ENCODE results near the gene USP16.
"Not testable (repeated sequence)": the region's sequence is repeated elsewhere in the genome, so short reads cannot be mapped to it uniquely, and the experiment has no call there.

Gene USP16

DNA sequence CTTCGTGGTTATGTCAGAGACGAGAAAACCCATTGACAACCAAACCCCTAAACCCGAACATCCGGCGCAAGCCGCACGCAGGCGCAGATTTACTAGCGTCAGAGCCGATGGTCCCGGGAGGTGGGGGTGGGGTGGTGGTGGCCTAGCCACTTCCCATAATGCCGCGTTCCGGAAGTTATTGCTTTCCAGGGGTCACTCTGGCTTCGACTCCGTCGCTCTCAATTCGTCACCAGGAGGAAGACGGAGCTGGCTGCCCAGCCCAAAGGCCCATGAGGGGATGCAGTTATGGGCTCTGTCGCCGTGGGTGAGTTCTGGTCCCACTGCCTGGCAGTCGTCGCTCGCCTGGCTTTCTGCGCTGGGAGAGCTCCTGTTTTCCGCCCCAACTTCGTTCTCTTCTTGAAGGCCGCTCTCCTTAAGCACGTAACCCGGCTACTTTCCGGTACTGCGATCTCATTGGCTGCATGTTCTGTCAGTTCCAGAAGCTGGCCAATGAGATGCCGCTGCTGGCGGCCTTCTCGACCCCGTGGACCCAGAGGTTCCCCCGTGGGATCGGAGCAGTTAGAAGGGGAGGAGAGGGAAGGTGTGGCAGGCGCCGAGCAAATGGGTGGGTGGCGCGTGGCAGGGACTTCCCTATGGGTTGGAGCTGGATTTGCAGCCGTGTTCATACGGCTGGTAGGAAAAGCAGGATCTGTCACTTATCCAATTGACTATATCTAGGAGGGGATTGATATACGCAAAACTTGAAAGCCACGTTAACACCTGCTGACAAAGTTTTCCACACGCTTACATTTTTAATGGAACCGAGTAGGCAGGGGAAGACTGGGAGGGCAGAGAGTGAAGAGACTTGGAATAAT, at the start of gene USP16:
USP16 (plus strand) TSS at position 195 of the 854 bp plus-strand sequence. CDS start 3,246 bp downstream, outside the sequence.
- peak; percentile 99 for DNase-seq (ENCODE audit: low read depth, low spot score)

DNA sequence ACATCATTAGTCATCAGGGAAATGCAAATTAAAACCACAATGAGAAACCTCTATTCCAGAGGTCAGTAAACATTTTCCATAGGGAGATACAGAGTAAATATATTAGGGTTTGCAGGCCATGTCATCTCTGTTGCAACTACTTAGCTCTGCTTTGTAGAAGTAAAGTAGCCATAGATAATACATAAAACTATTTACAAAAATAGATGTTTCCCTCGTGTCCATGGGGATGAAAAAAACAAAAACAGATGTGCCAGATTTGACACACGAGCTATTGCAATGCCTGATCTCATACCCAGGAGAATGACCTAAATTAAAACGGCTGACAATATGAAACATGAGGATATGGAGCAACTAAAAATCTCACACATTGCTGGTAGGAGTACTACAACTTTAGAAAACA, 49.1 kb upstream of the USP16 start:
- DNase-seq (ENCODE audit: low read depth, low spot score), result no peak

DNA sequence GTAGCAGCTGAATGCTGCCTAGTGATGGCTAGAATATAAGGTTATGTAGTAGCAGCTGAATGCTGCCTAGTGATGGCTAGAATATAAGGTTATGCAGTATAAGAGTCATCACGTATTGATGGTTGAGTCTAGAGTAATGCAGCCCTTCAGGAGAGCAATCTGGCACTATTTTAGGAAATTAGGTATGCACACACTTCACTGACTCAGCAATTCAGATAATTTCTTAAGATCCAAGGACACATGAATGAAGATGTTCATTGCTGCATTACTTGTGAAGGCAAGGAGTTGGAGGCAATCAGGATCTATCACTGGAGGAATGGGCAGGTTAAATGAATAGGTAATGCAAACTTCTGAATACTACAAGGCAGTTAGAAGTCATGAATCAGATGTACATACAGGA, 45.4 kb upstream of the USP16 start:
- no peak for DNase-seq (ENCODE audit: low read depth, low spot score)

DNA sequence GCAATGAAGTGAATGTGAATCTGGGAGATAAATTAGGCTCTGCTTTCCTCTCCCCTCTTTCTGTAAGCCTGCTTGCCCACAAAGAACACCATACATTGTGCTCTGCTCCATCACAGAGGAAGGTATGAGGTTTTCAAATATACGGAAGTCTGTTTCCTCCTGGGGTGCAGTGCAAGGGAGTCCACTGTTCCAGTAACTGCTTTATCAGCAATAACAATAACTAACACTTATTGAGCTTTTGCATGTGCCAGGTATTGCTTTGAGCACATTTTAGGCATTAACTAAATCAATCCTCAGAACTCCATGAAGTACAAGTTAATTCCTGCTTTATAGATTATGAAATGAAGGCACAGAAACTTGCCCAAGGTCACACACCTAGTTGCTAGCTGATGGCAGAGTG, 41.8 kb upstream of the USP16 start:
- no peak for DNase-seq (ENCODE audit: low read depth, low spot score)

DNA sequence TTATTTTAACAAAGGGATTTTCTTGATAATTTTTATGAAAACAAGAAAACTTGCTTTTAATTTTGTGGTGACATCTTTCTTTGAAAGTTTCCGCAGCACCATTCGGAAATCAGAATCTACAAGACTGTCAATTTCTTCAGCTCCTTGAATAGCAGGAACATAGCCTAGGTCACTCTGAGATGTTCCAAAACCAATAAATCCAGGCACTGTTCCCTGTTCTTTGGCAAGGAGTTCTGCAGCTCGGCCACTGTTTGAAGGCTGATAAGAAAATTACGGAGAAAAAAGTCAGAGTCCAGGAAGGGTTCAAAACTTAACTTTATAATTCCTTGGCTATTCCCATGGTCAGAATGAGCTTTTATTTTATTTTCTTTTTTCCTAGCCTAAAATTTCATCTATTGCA, 37.8 kb upstream of the USP16 start:
- no peak for DNase-seq (ENCODE audit: low read depth, low spot score)

DNA sequence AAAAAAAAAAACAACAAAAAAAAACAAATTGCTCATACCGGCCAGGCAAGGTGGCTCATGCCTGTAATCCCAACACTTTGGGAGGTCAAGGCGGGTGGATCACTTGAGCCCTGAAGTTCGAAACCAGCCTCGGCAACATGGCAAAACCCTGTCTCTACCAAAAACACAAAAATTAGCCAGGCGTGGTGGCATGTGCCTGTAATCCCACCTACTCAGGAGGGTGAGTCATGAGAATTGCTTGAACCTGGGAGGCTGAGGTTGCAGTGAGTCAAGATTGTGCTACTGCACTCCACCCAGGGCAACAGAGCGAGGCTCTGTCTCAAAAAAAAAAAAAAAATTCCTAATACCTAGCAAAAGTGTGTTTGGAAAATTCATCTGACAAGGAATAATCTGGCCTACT, 36.3 kb upstream of the USP16 start:
- DNase-seq (ENCODE audit: low read depth, low spot score), result not testable (repeated sequence)

DNA sequence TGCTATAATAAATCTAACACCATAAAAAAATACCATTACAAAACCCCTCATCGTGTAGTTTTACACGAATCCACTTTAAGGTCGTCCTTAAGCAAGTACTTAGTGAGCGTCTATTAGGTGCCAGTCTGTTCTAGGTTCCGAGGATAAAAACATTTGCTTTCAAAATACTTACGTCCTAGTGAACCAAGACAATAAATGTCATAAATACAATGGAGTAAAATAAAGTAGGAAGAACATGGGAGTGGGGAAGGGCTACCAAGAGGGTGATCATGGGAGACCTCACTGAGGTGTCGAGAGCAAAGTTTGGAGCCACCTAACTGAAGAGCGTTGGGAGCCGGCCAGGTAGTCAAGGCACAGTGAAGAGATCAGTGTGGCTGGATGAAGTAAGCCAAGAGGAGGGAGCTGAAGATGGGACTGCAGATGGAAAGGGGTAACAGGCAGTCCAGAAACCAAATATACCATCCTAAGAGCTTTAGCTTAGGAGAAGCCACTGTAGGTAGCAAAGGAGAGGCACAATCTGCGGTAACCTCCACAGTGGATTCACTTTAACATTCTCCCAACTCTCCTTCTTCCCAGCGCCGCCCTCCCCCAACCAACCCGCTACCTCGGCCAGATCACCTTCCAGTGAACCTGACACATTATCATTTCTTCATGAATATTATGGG, 32.5 kb upstream of the USP16 start:
- DNase-seq (ENCODE audit: low read depth, low spot score), result no peak

DNA sequence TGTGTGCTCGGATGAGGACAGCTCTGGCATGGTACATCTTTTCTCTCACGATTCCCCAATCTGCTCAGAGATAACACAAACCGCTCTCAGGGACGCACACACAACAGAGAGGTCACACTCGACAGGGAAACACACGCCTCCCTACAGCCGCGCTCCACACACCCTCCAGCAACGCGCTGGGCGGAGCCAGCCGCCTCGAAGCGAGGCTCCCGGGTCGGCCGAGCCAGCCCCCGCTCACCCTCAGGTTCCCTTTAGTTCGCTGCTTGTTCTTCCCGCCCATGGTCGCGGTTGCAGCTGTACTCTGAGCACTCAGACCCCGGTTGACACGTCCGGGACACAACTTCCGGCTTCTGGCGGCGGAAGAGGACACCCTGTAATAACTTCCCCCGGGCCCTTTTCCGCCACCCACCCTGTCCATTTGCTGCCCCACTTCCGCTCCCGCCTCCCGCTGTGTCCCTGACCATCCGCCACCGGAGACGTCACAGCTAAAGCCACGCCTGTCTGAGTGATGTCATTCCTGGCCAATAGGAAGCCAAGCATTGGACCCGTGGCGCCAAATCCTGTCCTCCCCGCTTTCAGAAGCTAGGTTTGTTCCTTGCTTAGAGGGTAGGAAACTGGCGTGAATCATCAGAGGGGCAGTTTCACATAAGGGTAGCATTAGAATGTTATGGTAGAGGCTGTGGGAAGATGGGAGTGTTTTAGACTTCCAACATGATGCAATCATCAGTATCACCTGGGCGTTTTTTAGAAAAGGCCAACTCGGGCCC, 31.8 kb upstream of the USP16 start, which contains the start of gene LTN1:
LTN1 (minus strand) TSS at position 352 of the 767 bp plus-strand sequence; CDS start at position 280, 72 bp downstream.
- peak; percentile 98 for DNase-seq (ENCODE audit: low read depth, low spot score)

DNA sequence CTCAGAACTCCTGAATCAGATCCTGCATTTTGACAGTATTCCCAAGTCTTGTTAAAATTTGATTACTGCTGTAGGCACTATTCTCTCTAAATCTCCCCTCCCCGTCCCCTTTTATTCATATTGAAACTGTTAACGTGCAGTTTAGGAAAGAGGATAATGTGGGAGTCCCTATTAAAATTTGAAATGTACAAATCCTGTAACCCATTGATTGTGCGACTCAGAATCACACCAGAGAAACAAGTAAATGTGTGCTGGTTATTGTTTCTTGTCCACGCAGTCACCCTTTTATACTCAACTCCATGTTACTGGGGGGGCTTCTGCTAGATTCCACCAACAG, 31.2 kb upstream of the USP16 start:
- DNase-seq (ENCODE audit: low read depth, low spot score), result no peak

DNA sequence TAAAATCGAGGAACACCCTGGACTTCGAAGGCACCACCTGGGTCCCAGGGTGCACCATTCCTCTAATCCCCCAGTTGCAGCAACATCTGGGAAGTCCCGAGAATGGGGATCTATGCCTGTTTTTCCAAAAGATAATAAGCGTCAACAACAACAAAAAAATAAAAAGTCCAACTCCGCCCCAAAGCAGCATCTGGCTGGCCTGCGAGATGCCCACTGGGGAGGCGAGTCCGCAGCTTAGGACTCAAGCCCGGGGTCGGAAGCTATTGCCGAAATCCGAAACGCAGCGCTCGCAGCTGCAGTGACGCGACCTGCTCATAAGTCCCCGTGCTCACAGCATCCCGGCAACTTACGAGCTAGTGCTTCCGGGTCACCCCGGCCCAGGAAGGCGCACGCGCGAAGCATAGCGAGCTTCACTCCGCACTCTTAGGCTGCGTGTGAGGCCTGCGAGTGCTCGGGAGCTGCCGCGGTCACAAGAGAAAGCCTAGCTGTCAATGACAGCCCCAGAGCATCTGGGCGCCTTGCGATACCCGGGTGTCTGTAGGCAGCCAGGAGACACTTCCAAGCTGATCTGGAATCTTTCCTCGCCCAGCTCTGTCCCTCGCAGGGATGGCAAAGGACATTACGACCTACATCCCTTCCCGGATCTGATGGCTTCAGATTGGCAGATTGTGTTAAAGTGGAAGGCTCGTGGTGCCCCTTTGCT, 21.9 kb upstream of the USP16 start:
- DNase-seq (ENCODE audit: low read depth, low spot score), result peak; percentile 88

DNA sequence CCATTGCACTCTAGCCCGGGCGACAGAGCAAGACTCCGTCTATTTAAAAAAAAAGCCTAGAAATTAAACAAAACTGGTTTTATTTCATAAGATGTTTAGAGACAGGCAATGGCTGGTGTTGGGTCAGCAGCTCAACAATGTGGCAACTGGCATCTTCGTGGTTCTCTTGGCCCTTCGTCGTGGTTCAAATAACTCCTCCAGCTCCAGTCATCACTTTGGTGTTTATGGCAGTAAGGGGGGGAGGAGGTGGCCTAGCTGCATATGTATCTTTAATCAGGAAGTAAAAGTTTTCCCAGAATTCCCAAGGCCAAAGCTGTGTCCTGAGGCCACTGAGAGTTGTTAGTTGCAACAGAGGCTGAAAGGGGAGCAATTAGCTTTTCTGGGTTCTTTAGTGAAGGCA, 18.8 kb upstream of the USP16 start:
- DNase-seq (ENCODE audit: low read depth, low spot score), result no peak

DNA sequence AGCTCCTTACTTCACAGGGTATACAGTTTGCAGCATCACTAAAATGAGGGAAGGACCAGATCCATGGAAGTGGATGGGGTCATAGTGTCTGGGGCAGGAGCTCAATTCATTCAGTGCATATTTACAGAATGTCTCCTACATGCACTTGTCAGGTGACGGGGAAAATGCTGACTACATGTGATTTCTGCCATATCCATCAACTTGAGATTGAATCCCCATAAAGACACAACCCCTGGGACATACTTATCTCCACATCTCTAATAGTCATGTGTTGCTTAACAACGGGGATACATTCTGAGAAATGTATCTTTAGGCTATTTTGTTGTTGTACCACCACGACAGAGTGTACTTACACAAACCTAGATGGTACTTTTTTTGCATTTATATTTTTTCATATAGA, 17.3 kb upstream of the USP16 start:
- no peak for DNase-seq (ENCODE audit: low read depth, low spot score)

DNA sequence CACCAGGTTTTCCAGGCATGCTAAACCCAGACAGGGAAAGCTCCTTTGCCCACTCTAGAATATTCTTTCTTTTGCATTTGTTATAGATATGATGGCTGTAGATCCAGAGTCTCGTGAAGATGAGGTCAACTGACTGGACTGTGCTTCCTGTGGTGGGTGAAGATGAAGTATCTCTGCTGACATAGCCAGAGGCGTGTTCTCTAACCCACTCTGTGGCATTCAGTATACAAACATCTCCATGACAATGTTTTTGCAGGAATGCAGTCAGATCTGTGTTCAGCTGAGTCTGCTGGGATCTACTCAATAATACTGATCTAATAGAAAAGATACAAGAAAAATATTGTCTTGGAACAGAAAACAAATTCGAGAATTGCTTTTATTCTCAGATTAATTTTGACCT, 16.7 kb upstream of the USP16 start:
- DNase-seq (ENCODE audit: low read depth, low spot score), result no peak

DNA sequence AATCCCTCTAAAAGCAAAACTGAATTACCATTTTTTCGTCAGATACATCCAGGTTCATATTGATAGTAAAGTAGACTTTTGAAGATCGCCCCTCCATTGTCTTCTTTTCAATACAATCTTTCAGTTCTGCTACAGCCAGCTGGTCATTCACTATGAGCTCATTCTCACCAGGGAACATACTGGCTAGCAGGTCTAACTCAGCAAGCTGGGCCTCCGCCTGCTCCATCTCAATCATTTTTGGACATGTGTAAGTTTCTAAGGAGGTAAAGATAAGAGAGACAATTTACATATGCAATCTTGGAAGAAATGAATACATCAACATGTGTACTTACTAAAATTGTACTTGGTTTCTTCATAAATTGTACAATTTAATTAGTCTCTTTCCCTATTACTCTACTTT, 16.1 kb upstream of the USP16 start:
- DNase-seq (ENCODE audit: low read depth, low spot score), result no peak

DNA sequence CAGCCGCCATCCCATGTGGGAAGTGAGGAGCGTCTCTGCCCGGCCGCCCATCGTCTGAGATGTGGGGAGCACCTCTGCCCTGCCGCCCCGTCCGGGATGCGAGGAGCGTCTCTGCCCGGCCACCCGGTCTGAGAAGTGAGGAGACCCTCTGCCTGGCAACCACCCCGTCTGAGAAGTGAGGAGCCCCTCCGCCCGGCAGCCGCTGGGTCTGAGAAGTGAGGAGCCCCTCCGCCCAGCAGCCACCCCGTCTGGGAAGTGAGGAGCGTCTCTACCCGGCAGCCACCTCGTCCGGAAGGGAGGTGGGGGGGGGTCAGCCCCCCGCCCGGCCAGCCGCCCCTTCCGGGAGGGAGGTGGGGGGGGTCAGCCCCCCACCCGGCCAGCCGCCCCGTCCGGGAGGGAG, 13.2 kb upstream of the USP16 start:
- DNase-seq (ENCODE audit: low read depth, low spot score), result not testable (repeated sequence)

DNA sequence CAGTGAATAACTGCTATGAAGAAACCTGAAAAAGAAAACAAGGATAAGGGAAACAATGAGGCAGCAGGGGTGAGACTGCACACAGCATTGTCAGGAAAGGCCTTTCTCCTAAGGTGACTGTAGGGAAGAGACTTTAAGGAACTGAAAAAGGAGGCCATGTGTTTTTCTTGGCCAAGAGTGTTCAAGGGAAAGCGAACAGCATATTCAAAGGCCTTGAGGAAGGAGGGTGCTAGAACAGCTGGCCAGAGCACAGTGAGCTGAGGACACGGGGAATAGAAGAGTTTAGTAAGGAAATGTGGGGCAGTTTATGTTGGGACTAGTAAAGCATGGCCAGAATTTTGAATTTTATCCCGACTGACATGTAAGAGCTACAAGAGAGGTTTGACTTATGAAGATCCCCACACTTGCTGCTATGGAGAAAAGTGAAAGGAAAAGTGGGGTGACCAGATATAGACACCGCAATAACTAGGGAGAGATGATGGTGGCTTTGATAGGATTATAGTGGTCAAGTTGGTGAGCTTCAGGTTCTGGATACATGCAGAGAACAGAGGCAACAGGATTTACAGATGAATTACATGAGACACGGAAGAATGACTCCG, 6.7 kb upstream of the USP16 start:
- no peak for DNase-seq (ENCODE audit: low read depth, low spot score)

DNA sequence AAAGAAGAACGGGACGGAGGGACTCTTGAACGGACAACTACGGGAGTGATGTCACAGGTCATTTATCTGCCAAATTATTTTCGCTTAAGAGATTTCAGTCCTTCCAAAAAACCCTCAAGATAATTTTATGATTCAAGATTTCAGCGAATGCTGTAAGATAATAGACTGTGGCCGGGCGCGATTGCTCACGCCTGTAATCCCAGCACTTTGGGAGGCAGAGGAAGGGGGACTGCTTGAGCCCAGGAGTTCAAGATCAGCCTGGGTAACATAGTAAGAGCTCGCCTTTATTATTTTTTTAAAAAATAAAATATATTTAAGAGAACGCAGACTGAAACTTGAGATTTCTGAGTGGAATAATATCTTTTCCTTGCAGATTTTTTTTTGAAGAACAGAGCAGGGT, 5.9 kb upstream of the USP16 start:
- no peak for DNase-seq (ENCODE audit: low read depth, low spot score)

DNA sequence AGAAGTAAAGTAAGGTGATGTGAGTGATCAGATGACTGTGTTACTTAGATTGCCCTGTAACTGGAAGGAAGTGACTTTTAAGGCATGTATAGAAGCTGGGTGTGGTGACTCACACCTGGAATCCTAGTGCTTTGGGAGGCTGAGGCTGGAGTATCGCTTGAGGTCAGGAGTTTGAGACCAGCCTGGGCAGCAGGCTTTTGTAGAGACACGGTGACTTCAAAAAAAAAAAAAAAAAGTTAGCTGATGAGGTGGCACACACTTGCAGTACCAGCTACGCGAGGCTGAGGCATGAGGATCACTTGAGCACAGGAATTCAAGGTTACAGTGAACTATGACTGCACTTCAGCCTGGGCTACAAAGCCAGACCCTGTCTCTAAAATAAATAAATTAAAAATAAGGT, 2.3 kb upstream of the USP16 start:
- no peak for DNase-seq (ENCODE audit: low read depth, low spot score)

DNA sequence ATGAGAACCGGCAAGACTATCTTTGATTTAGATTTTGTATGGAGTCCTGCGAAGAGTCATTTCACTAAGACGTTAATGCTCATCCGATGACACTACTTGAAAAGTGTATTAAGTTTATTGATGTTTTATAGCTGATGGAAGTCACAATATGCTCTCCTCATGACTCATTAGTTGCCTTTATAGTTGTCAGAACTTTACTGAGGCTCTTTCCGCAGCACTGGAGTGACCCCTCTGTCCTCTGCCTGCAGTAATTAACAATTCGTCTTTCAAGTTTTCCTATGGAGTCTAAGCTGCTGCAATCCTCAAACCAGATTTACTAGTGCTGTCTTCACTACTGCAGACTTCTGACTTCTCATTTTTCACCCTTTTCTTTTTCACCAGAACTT, 853 bp downstream of the USP16 start:
- no peak for DNase-seq (ENCODE audit: low read depth, low spot score)

DNA sequence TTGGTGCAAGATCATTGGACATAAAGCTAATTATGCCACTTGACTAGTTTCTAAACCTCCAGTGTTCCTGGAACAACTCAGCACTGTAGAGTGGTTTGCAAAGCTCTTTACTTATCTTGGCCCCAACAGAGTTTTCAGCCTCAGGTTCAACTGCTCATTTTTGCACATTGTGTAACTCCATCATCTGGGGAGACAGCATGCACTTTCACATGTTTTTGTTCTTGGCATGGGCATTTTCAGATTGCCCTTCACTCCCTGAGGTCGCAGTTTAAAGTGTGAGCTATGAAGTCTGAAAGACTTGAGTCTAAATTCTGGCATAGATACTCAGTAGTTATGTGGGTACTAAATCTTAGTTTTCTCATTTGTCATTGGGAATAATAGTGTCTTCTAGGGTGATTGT, 5.1 kb downstream of the USP16 start:
- DNase-seq (ENCODE audit: low read depth, low spot score), result no peak

DNA sequence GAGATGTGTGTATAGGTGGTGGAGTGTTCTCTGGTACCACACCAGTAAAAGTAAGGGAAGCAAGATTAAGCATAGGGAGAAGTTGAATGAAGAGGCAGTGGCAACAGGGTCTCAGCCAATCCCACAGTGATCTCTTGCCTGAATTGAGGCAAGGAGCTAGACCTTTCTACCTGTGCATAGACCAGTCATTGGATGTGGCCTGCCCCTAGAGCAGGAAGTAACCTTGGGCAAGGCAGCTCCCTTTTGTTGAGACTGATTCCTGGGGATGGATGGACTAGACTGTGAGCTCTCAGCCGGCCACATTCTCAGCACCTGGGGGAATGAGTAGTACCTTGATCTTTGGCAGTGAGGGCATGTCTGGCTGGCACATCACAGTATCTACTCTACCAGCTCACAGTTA, 6.4 kb downstream of the USP16 start:
- DNase-seq (ENCODE audit: low read depth, low spot score), result no peak

All from brain pericyte (primary cell).